ENCODE measurements around the gene ZC3H13. TPM values are rescaled to one million over a fixed set of nuclear protein-coding genes. Genes with fewer than 3 reads are reported as not detected.

ZC3H13 gene
- total and polyA plus RNA-seq, 10 of the 15 experiments (the other 5 are each of a cell fraction or from before 2014, with no cell fraction given): 10.0 to 55.9 (median 25.4) TPM

DNA sequence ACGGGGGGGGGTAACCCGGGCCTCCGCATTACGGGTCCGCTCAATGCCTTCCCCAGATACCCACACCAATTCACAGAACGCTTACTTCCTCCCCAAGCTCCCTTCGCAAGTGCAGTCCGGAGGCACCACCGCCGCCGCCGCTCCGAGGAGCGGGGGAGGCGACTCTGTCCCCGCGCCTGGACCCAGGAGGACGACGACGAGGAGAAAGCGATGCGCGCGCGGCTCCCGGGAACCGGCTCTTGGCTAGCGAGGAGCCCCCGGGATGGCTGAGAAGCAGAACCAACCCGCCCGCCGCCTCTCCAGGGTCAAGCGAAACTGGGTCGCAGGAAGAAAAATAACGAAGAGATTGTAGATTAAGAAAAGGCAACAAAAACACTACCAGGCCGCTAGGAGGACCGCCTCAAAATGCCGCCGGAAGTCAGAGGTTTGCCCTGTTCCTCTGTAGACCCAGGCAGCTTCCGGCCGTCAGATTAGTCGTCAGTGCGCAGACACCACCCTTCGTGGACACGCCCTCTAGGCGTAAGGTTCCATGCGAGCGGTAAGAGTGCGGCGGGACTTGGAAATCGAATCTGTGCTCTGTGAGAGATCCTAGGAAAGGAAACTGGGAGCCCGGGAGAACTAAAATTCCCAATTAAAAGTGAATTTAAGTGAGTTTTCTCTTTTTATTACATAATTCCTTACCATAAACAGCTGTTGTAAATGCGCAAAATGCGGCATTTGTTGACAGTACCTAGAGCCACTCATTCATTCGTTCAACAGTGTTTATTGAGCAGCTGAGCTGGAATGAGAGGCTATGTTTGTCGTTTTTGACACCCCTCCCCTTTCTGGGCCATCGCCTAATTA, at the start of gene ZC3H13 (continued):
- TF ChIP-seq FOXM1 (IDR thresholded peaks at IDR 0.05; ENCODE audit: low read depth, low read length) (no peak), CHD1 (IDR thresholded peaks at IDR 0.05; ENCODE audit: low read depth, low read length) (0 out of 2 replicates have a peak, but pooled peaks have one; percentile 66), MYB (IDR thresholded peaks at IDR 0.05; ENCODE audit: borderline replicate concordance, low read depth, low read length) (no peak), MXI1 (IDR thresholded peaks at IDR 0.05; ENCODE audit: low read depth, low read length) (peak; percentile 93), DPF2 (IDR thresholded peaks at IDR 0.05) (no peak), HDGF (IDR thresholded peaks at IDR 0.05) (no peak), REST (IDR thresholded peaks at IDR 0.05; ENCODE audit: low read depth, low read length) (no peak), HDAC2 (IDR thresholded peaks at IDR 0.05) (no peak), ATF7 (IDR thresholded peaks at IDR 0.05; ENCODE audit: low read depth) (peak; percentile 45; the same call in 1 of the 2 replicates), NBN (IDR thresholded peaks at IDR 0.05) (peak; percentile 88), CBX5 (IDR thresholded peaks at IDR 0.05; ENCODE audit: low read depth) (peak; percentile 88; the same call in 1 of the 2 replicates), TCF7 (IDR thresholded peaks at IDR 0.05; ENCODE audit: borderline replicate concordance) (no peak), RAD21 (IDR thresholded peaks at IDR 0.05; ENCODE audit: insufficient read depth, low read depth, low read length) (no peak; the same call in 1 of the 2 replicates), RFX5 (IDR thresholded peaks at IDR 0.05; ENCODE audit: low read depth, low read length) (no peak), IKZF1 (conservative IDR thresholded peaks at IDR 0.05) (peak; percentile 71), NRF1 (conservative IDR thresholded peaks at IDR 0.05; ENCODE audit: low read depth, low read length) (no peak), BRCA1 (IDR thresholded peaks at IDR 0.05; ENCODE audit: low read depth, low read length) (no peak), NFXL1 (IDR thresholded peaks at IDR 0.05; ENCODE audit: borderline replicate concordance) (no peak), CREB1 (IDR thresholded peaks at IDR 0.05; ENCODE audit: low read depth) (peak; percentile 99), CHD2 (IDR thresholded peaks at IDR 0.05; ENCODE audit: borderline replicate concordance, low read depth, low read length) (peak; percentile 74)
- TF ChIP-seq, protein P1, sequence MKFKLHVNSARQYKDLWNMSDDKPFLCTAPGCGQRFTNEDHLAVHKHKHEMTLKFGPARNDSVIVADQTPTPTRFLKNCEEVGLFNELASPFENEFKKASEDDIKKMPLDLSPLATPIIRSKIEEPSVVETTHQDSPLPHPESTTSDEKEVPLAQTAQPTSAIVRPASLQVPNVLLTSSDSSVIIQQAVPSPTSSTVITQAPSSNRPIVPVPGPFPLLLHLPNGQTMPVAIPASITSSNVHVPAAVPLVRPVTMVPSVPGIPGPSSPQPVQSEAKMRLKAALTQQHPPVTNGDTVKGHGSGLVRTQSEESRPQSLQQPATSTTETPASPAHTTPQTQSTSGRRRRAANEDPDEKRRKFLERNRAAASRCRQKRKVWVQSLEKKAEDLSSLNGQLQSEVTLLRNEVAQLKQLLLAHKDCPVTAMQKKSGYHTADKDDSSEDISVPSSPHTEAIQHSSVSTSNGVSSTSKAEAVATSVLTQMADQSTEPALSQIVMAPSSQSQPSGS (IDR thresholded peaks at IDR 0.05; ENCODE audit: low read length): no peak
- TF ChIP-seq, protein P2, sequence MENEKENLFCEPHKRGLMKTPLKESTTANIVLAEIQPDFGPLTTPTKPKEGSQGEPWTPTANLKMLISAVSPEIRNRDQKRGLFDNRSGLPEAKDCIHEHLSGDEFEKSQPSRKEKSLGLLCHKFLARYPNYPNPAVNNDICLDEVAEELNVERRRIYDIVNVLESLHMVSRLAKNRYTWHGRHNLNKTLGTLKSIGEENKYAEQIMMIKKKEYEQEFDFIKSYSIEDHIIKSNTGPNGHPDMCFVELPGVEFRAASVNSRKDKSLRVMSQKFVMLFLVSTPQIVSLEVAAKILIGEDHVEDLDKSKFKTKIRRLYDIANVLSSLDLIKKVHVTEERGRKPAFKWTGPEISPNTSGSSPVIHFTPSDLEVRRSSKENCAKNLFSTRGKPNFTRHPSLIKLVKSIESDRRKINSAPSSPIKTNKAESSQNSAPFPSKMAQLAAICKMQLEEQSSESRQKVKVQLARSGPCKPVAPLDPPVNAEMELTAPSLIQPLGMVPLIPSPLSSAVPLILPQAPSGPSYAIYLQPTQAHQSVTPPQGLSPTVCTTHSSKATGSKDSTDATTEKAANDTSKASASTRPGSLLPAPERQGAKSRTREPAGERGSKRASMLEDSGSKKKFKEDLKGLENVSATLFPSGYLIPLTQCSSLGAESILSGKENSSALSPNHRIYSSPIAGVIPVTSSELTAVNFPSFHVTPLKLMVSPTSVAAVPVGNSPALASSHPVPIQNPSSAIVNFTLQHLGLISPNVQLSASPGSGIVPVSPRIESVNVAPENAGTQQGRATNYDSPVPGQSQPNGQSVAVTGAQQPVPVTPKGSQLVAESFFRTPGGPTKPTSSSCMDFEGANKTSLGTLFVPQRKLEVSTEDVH (IDR thresholded peaks at IDR 0.05; ENCODE audit: low read depth, partially characterized antibody): peak; percentile 79
